Activated naive CD4-positive, alpha-beta T cell treated with anti-CD3 and anti-CD28 coated beads, Interleukin-2, amount 50 U/mL, for 16 hours (primary cell): ENCODE results near the gene LYSMD2.

Experiments used
- DNase-seq: peaks from one replicate; pipeline ENCODE4 v3.0.0-alpha.2; 2020

The LYSMD2 gene

GRCh38 chr15:51751697-51752683 is 14.5 kb upstream of the LYSMD2 start:
- peak; percentile 21 for DNase-seq

GRCh38 chr15:51750792-51751696 is 13.6 kb upstream of the LYSMD2 start, which contains the start of gene TMOD2:
TMOD2 (plus strand) TSS chr15:51751597; CDS start chr15:51766442, 14,845 bp downstream.
- peak; percentile 58 for DNase-seq

- DNase-seq = no peak
Measured at GRCh38 chr15:51750186-51750585, 12.7 kb upstream of the LYSMD2 start.

GRCh38 chr15:51749307-51749706 is 11.9 kb upstream of the LYSMD2 start:
- no peak for DNase-seq

GRCh38 chr15:51739061-51739712 is 1.7 kb upstream of the LYSMD2 start:
- DNase-seq = no peak

- no peak for DNase-seq
Measured at GRCh38 chr15:51738553-51738952, 1.1 kb upstream of the LYSMD2 start.

- peak; percentile 67 for DNase-seq
Measured at GRCh38 chr15:51736751-51737521, 519 bp downstream of the LYSMD2 start.

- peak; percentile 23 for DNase-seq
Measured at GRCh38 chr15:51736069-51736468, 1.4 kb downstream of the LYSMD2 start.

- DNase-seq = peak; percentile 20
Measured at GRCh38 chr15:51735228-51736010, 2.0 kb downstream of the LYSMD2 start.

GRCh38 chr15:51732646-51733045 is 4.8 kb downstream of the LYSMD2 start:
- no peak for DNase-seq

GRCh38 chr15:51731549-51732267 is 5.7 kb downstream of the LYSMD2 start:
- DNase-seq = peak; percentile 14

- DNase-seq = no peak
Measured at GRCh38 chr15:51727141-51727897, 10.1 kb downstream of the LYSMD2 start.

GRCh38 chr15:51726302-51727073 is 11.0 kb downstream of the LYSMD2 start:
- peak; percentile 50 for DNase-seq

GRCh38 chr15:51724673-51725072 is 12.8 kb downstream of the LYSMD2 start:
- DNase-seq = no peak

GRCh38 chr15:51724199-51724598 is 13.3 kb downstream of the LYSMD2 start:
- no peak for DNase-seq

- DNase-seq = no peak
Measured at GRCh38 chr15:51721199-51721960, 16.1 kb downstream of the LYSMD2 start.

- no peak for DNase-seq
Measured at GRCh38 chr15:51720201-51720995, 17.1 kb downstream of the LYSMD2 start.
